CD4-positive, alpha-beta T cell treated with Interleukin-2 at 100 ng/mL for 4 hours (primary cell): ENCODE measurements around the gene MS4A4E.
"Not testable (repeated sequence)": the region's sequence is repeated elsewhere in the genome, so short reads cannot be mapped to it uniquely, and the experiment has no call there.

ENCODE experiments used
- DNase-seq: peaks from one replicate; pipeline ENCODE4 v3.0.0-alpha.2; 2020; ENCODE audit warnings: low spot score

Gene MS4A4E

DNA sequence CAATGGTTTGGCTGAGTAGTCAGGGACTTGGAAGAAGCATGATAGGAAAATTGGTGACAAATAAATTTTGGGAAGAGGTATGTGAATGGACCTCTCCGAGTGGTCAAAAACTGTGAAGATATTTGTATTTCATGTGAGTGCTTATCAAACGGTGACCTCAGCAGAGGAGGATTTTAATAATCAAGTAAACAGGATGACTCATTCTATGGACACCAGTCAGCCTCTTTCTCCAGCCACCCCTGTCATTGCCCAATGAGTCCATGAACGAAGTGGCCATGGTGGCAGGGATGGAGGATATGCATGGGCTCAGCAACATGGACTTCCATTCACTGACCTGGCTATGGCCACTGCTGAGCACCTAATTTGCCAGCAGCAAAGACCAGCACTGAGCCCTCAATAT, 21.2 kb downstream of the MS4A4E start:
- no peak for DNase-seq

- DNase-seq = no peak
Measured at GRCh38 chr11:60221181-60221580, 21.8 kb downstream of the MS4A4E start.

GRCh38 chr11:60214386-60214785, 28.6 kb downstream of the MS4A4E start:
- DNase-seq = no peak

- DNase-seq = no peak
Measured at GRCh38 chr11:60211206-60211605, 31.7 kb downstream of the MS4A4E start.

DNA sequence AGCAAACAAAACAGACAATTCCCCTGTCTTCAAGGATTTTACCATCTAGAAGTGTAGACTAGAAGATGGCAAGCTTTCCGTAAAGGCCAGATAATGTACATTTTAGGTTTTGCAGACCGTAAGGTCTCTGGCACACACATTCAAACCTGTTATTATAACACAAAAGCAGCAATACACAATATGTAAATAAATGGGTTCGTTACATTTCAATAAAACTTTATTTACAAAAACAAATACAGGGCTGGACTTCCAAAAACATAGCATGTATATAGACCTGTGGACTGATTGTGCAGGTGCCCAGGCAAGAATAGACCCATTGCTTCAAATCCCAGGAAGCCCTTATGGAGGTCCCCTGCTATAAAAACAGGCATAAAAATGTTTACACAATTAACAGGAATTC, 33.0 kb downstream of the MS4A4E start:
- DNase-seq = no peak

- no peak for DNase-seq
Measured at GRCh38 chr11:60208951-60209350, 34.0 kb downstream of the MS4A4E start.

DNA sequence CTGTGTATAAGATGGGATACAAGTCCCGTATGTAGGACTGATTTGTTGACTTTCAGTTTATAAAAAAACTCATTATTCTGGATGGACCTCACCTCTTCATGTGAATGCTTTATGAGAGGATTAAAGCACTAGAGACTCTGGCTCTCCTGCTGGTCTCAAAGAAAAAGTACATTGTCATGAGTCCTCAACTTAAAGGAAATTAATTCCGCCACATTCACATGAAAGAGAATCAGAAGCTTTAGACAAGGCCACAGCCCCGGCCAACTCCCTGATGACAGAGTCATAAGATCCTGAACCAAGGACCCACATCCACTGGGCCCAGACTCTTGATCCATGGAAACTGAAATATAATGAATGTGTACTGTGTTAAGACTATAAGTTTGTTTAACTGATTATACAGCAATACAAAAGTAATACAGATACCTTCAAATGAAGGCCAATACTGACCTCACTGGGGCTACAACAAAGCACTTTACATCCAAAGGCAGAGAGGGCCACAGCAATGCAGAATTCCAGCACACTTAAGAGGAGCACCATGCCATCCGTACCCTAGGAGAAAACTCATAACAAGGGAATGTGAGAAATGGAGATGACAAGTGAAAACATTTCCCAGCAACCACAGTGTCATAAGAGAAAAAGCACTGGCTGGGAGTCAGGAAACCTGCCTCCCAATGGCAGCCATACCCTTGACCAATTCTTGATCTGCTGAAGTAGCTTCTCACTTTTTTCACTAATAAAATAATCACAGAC, 34.6 kb downstream of the MS4A4E start:
- no peak for DNase-seq

DNA sequence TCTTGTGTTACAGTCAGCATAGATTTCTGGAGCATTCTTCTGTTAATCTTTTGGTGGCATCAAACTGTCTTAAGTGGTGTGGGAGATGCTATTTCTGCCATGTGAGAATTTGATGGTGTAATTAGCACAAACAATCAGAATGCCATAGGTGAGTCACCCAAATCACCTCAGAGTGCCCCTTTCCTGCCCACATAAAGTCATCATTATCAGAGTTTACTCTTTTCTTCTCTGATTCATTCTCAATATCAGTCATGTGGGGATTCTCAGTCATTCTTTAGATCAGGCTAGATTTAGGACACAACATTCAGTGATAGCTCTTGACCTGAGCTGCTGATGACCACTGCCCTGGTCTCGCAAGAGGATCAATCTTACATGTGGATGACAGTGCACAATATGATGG, 36.3 kb downstream of the MS4A4E start:
- no peak for DNase-seq

DNA sequence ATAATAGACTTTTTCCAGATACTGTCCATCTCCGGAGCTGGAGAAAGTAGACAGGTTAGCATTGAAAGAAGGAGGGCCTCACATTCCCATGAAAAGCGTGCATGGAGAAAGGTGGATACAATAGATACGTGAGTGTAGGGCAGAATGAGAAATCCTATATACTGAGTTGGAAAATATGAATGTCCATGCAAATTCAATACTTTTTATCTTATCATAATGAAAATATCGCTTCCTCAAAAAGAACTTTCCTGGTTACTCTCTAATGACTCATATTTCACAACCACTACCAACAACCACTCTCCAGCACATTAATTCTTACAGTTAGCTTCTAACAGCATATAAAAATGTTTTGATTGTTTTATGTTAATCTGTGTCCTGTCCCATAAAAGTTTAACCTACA, 38.0 kb downstream of the MS4A4E start:
- DNase-seq = no peak

DNA sequence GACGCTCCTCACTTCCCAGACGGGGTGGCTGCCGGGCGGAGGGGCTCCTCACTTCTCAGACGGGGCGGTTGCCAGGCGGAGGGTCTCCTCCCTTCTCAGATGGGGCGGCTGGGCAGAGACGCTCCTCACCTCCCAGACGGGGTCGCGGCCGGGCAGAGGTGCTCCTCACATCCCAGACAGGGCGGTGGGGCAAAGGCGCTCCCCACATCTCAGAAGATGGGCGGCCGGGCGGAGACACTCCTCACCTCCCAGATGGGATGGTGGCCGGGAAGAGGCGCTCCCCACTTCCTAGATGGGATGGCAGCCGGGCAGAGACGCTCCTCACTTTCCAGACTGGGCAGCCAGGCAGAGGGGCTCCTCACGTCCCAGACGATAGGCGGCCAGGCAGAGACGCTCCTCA, 41.6 kb downstream of the MS4A4E start:
- not testable (repeated sequence) for DNase-seq

GRCh38 chr11:60197442-60197841, 45.5 kb downstream of the MS4A4E start:
- no peak for DNase-seq

GRCh38 chr11:60195923-60196368, 47.0 kb downstream of the MS4A4E start:
- DNase-seq = no peak

- no peak for DNase-seq
Measured at GRCh38 chr11:60194511-60194910, 48.4 kb downstream of the MS4A4E start.

GRCh38 chr11:60193687-60194433, 49.1 kb downstream of the MS4A4E start:
- DNase-seq = peak; percentile 64

GRCh38 chr11:60192564-60192963, 50.4 kb downstream of the MS4A4E start:
- DNase-seq = not testable (repeated sequence)

GRCh38 chr11:60188481-60188880, 54.5 kb downstream of the MS4A4E start:
- DNase-seq = not testable (repeated sequence)

DNA sequence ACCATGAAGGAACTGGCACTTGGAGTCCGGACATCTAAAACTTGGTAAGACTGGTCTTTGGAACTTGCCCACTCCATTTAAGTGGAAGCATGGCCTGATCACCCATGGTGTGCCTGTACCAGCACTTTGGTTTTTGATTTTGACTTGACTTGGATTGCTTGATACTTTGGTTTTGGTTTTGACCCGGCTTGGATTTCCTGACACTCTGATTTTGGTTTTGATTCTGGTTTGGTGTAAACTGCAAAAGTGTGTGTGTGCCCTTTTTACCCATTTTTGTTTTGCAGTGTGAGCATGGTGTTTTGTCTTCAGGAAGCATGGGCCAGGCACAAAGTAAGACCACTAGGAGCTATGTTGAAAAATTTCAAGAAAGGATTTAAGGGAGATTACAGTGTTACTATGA, 56.8 kb downstream of the MS4A4E start:
- DNase-seq = not testable (repeated sequence)

- DNase-seq = not testable (repeated sequence)
Measured at GRCh38 chr11:60185512-60185827, 57.5 kb downstream of the MS4A4E start.

DNA sequence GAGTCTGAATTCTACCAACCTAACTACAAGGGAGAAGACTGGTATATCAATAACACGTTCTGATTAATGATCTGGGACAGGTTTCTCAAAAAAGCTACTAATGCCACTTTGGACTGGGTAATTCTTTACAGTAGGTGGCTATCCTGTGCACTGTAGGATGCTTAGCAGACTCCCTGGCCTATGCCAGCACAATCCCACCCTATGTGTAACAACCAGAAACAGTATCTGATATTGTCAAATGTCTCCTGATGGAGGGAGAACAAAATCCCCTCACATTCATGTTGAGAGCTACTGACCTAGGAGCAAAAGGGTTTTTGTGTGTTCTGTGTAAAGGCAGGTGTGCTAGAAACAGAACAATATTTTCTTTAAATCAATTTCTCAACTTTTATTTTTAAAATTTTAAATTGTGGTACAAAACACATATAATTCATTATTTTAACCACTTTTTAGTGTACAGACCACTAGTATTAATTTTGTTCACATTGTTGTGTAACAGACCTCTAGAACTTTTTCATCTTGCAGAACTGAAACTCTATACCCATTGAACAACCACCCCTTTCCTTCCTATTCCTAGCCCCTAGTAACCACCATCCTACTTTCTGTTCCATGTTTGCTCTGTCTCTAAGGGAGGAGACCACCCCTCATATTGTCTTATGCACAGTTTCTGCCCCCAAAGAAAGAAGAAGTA, 58.0 kb downstream of the MS4A4E start:
- no peak for DNase-seq

DNA sequence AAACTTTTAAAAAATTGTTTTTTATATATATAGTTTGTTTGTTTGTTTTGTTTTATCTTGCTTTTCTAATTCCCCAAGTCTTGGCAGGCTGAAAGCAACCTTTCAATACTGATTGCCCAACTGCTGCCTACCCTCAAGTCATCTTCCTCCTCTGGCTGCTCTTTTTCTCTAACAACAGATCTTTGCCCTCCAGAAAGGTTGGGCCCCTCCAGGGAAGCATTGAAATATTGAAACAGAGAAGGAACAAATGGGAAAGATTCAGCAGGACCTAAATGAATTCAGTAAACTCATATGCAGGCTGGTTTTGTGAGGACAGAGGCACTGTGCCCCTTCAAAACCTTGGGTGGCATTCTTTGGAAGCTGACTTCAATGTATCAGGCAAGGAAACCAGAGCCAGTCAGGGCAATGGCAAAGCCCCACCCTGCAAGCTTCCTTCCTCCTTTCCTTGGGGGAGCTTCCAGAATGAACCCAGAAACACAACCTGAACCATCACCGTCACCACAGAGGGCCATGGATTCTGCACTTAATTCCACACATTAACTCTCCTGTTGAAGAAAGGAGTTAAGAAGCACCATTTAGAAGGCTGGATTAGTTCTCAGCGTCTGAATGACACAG, 59.2 kb downstream of the MS4A4E start:
- DNase-seq = no peak

GRCh38 chr11:60182541-60183330, 60.2 kb downstream of the MS4A4E start, which contains the start of gene MS4A6A:
MS4A6A (minus strand) TSS chr11:60183083; CDS start chr11:60181727, 1,356 bp downstream.
- DNase-seq = no peak

DNA sequence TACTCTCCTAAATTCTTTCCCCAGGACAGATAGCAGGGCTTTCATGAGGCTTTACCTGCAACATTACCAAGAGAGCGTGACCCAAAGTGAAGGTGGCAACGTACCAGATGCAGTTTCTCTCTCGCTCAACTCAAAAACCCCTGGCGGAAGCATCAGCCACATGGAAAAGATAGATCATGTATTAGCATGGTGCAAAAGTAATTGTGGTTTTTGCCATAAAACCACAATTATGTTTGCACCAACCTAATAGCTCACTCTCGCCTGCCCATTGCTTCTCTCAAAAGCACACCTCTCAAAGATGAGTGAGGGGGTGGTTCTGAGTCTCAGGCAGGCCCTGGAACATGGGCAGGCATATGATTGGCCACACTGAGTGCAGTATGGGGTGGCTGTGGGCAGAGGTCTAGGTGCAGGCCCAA, 67.1 kb downstream of the MS4A4E start:
- DNase-seq = no peak
